GM12878 (cell line): ENCODE measurements around the gene RRAD. TPM values are rescaled to one million over a fixed set of nuclear protein-coding genes. Genes with fewer than 3 reads are reported as not detected.
A peak's percentile ranks its signal among the peaks of the same experiment; 100 is the strongest.

Experiments
- ATAC-seq: fragments of 200-7000 bp; cut with Tn5 transposase; 3 replicates; pipeline ENCODE4 v1.9.1; 2020; ENCODE audit warnings: mild to moderate bottlenecking, moderate library complexity
- BruUV-seq: library from RNA; stranded (reverse); fragments of 400-500 nt; replicated peaks from 2 replicates; lab custom pipeline; 2021; lab: Mats Ljungman, UMichigan
- CTCF ChIA-PET: fragments of 300-600 bp; sonication (Branson Sonifier 250); formaldehyde crosslinking; extraction: SDS; loops from one replicate; lab custom pipeline; 2021; ENCODE audit warnings: inconsistent platforms; lab: Yijun Ruan, JAX
- POLR2A ChIA-PET: fragments of 350-600 bp; formaldehyde crosslinking; extraction: SDS; loops from one replicate; lab custom pipeline; 2021; ENCODE audit warnings: inconsistent platforms; lab: Charles Lee
- RAD21 ChIA-PET: fragments of 300-600 bp; sonication (Branson Sonifier 250); formaldehyde crosslinking; loops from one replicate; lab custom pipeline; 2023; ENCODE audit warnings: antibody characterized with exemption; ENCODE audit not compliant: unreplicated experiment; lab: Charles Lee
- SMC1A ChIA-PET: fragments of 300-600 bp; sonication (Branson Sonifier 250); formaldehyde crosslinking; loops from one replicate; lab custom pipeline; 2023; ENCODE audit not compliant: unreplicated experiment, uncharacterized antibody; lab: Charles Lee
- DNase-seq: peaks from one replicate; pipeline ENCODE4 v3.0.0-alpha.2; 2011; ENCODE audit warnings: low read depth, low spot score
- FAIRE-seq: peaks from 3 replicates; lab custom pipeline; 2011; peaks lifted over from hg19 to GRCh38; lab: Jason Lieb, UNC
- H2AFZ ChIP-seq: 2 replicates; pipeline ENCODE4 v1.6.0; 2011; ENCODE audit warnings: low read depth, low read length, control low read depth; ENCODE audit not compliant: control insufficient read depth
- H3K27ac ChIP-seq: 2 replicates; pipeline ENCODE4 v1.5.1; 2011; ENCODE audit warnings: control low read depth; ENCODE audit not compliant: control insufficient read depth, insufficient read depth
- H3K27me3 ChIP-seq, 2 experiments: replicated peaks in 1 of 2; 2 replicates each; pipeline versions ENCODE4 v1.6.0 to v1.6.1; 2011; ENCODE audit warnings: low read length in 1 of 2; ENCODE audit not compliant: control insufficient read depth in 2 of 2, insufficient read depth in 2 of 2
- H3K36me3 ChIP-seq, 2 experiments: 2 replicates each; pipeline ENCODE4 v1.5.1; 2011; ENCODE audit warnings: low read length in 1 of 2; ENCODE audit not compliant: control insufficient read depth in 2 of 2, insufficient read depth in 2 of 2
- H3K4me1 ChIP-seq: 2 replicates; pipeline ENCODE4 v1.6.1; 2011; ENCODE audit warnings: mild to moderate bottlenecking, low read length, moderate library complexity, mixed read lengths; ENCODE audit not compliant: control insufficient read depth, insufficient read depth
- H3K4me2 ChIP-seq: 2 replicates; pipeline ENCODE4 v1.6.0; 2011; ENCODE audit warnings: control low read depth; ENCODE audit not compliant: control insufficient read depth, insufficient read depth
- H3K4me3 ChIP-seq: fragments of 200-600 bp; sonication (generic); 2 replicates; pipeline ENCODE4 v1.5.1; 2016
- H3K79me2 ChIP-seq: 2 replicates; pipeline ENCODE4 v1.6.0; 2011; ENCODE audit warnings: low read length; ENCODE audit not compliant: control insufficient read depth, insufficient read depth
- H3K9ac ChIP-seq: 2 replicates; pipeline ENCODE4 v1.8.0; 2011; ENCODE audit warnings: low read length, control low read depth, mixed read lengths; ENCODE audit not compliant: control insufficient read depth, insufficient read depth
- H3K9me3 ChIP-seq: replicated peaks from 3 replicates; pipeline ENCODE4 v1.5.1; 2011; ENCODE audit warnings: mild to moderate bottlenecking, low read length; ENCODE audit not compliant: control insufficient read depth, insufficient read depth
- H4K20me1 ChIP-seq: 2 replicates; pipeline ENCODE4 v1.6.0; 2011; ENCODE audit not compliant: control insufficient read depth, insufficient read depth
- PAX5 ChIP-seq: IDR thresholded peaks from 2 replicates; pipeline ENCODE4 v1.6.1; 2011; ENCODE audit warnings: low read depth, low read length, borderline replicate concordance
- WGBS: methylation state at CpG from one replicate; pipeline ENCODE4 v1.1.6; 2016; ENCODE audit warnings: low lambda C conversion rate; ENCODE audit not compliant: insufficient replicate concordance, insufficient coverage; ENCODE audit errors: missing lambda C conversion rate; 5-methylcytosine and 5-hydroxymethylcytosine counted together
- in situ Hi-C: fragments of 300-500 bp; cut with MboI; formaldehyde crosslinking; loops from 9 replicates; pipeline ENCODE4 v1.14.3; 2018; ENCODE audit warnings: mixed read lengths
- intact Hi-C: fragments of 100-400 bp; cut with micrococcal nuclease; formaldehyde crosslinking; loops from one replicate; pipeline ENCODE4 v1.14.2; 2022; ENCODE audit not compliant: unreplicated experiment
- polyA plus RNA-seq, 11 experiments: library from polyadenylated mRNA; depleted of rRNA in 4 of 11; unstranded in 6 of 11; stranded (reverse) in 5 of 11; fragments of >200 nt; fragmentation: Nextera tagmentation in 4 of 11; fragmentation: Illumina TruSeq in 1 of 11; extraction: Ambion mirVana in 4 of 11; extraction: Trizol in 1 of 11; gene quantifications; 1 replicate in 1 of 11; 2 replicates in 10 of 11; pipeline versions ENCODE4 v1.2.1 to v1.2.3, GENCODE V29; 2011 to 2016; ENCODE audit warnings: inconsistent platforms in 2 of 11, missing spikeins in 2 of 11, low read depth in 1 of 11
- total RNA-seq, 4 experiments: library from RNA; depleted of rRNA in 3 of 4; stranded (reverse); fragments of >200 nt in 3 of 4; fragmentation: Illumina TruSeq in 1 of 4; extraction: Trizol in 1 of 4; gene quantifications; 2 replicates each; pipeline versions ENCODE4 v1.2.1 to v1.2.3, GENCODE V29; 2013 to 2021
- TF ChIP-seq, protein P1 (sequence below): fragments of 450-650 bp; IDR thresholded peaks from 2 replicates; pipeline ENCODE4 v1.6.1; 2018; ENCODE audit warnings: borderline replicate concordance, mild to moderate bottlenecking; ENCODE audit not compliant: partially characterized antibody

RRAD gene
- total and polyA plus RNA-seq, 10 of the 15 experiments (the other 5 are each of a cell fraction or from before 2014, with no cell fraction given): 0.11 to 8.5 (median 2.8) TPM

DNA sequence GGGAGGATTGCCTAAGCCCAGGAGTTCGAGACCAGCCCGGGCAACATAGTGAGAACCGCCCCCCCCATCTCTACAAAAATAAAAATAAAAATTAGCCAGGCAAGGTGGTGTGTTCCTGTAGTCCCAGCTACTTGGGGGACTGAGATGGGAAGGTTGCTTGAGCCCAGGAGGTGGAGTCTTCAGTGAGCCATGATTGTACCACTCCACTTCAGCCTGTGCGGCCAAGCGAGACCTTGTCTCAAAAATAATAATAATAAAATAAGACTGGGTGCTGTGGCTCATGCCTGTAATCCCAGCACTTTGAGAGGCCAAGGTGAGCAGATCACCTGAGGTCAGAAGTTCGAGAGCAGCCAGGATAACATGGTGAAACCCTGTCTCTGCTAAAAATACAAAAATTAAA, 33.5 kb downstream of the RRAD start:
- intact Hi-C loops: no loop called here
- no peak overlapping the region for H3K4me3 ChIP-seq
- in situ Hi-C loops: no loop called here
- ChIA-PET RAD21 (interaction anchor here (1.7 kb wide), 1 partner anchor 18 kb away, joined by 7 read pairs; no protein-coding TSS in a partner anchor), CTCF (interaction anchor here (0.8 to 9.7 kb wide), 10 partner anchors 8 to 244 kb away, joined by 3 to 77 read pairs (median 7); partner anchors contain the start of genes PDP2 and RRAD), POLR2A (interaction anchor here (1.4 kb wide), 1 partner anchor 11 kb away, joined by 6 read pairs; the partner anchor contains the start of gene PDP2)
- H3K4me2 ChIP-seq: no peak overlapping the region
- no peak overlapping the region for H3K27ac ChIP-seq
- H3K9ac ChIP-seq: no peak overlapping the region
- BruUV-seq: no TSS peak
- H4K20me1 ChIP-seq: no peaks in the 10 kb centered on the region
- no peak overlapping the region for H2AFZ ChIP-seq
- H3K79me2 ChIP-seq: no peaks in the 10 kb centered on the region
- 89% methylated on average over 6 of the region's 6 CpGs for WGBS
- H3K27me3 ChIP-seq: no peaks in the 10 kb centered on the region
- ATAC-seq: no peak
- TF ChIP-seq PAX5: peak; percentile 72; the same call in 1 of the 2 replicates
- TF ChIP-seq, protein P1, sequence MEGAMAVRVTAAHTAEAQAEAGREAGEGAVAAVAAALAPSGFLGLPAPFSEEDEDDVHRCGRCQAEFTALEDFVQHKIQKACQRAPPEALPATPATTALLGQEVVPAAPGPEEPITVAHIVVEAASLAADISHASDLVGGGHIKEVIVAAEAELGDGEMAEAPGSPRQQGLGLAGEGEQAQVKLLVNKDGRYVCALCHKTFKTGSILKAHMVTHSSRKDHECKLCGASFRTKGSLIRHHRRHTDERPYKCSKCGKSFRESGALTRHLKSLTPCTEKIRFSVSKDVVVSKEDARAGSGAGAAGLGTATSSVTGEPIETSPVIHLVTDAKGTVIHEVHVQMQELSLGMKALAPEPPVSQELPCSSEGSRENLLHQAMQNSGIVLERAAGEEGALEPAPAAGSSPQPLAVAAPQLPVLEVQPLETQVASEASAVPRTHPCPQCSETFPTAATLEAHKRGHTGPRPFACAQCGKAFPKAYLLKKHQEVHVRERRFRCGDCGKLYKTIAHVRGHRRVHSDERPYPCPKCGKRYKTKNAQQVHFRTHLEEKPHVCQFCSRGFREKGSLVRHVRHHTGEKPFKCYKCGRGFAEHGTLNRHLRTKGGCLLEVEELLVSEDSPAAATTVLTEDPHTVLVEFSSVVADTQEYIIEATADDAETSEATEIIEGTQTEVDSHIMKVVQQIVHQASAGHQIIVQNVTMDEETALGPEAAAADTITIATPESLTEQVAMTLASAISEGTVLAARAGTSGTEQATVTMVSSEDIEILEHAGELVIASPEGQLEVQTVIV: no peak
- TF ChIP-seq, all 136 proteins: peak for 1
- no peak for DNase-seq
- no peak for FAIRE-seq
- Histone ChIP-seq H3K9me3 (no peaks in the 10 kb centered on the region), H3K4me1 (no peaks in the 10 kb centered on the region; the same call in 1 of the 2 replicates), H3K36me3 (no peaks in the 10 kb centered on the region; a peak in 1 of 4 replicates)
- SMC1A ChIA-PET: interaction anchor here (0.8 to 2.3 kb wide), 6 partner anchors 9 to 369 kb away, joined by 3 to 7 read pairs (median 4); no protein-coding TSS in a partner anchor
